PC-3 (cell line): ENCODE results near the gene FOXP4. TPM values are rescaled to one million over a fixed set of nuclear protein-coding genes. Genes with fewer than 3 reads are reported as not detected.

Source experiments
- ATAC-seq: fragments of 200-7000 bp; cut with Tn5 transposase; 2 replicates; pipeline ENCODE4 v1.9.1; 2020; ENCODE audit warnings: mild to moderate bottlenecking, moderate library complexity
- BruUV-seq: library from RNA; stranded (reverse); fragments of 400-500 nt; replicated peaks from 2 replicates; lab custom pipeline; 2021; lab: Mats Ljungman, UMichigan
- CTCF ChIA-PET: fragments of 300-600 bp; sonication (Branson Sonifier 250); formaldehyde crosslinking; loops from one replicate; lab custom pipeline; 2022; ENCODE audit warnings: antibody characterized with exemption; lab: Charles Lee
- POLR2A ChIA-PET: fragments of 300-600 bp; sonication (Branson Sonifier 250); formaldehyde crosslinking; loops from one replicate; lab custom pipeline; 2022; ENCODE audit warnings: antibody characterized with exemption; ENCODE audit not compliant: unreplicated experiment; lab: Charles Lee
- DNase-seq: peaks from one replicate; pipeline ENCODE4 v3.0.0-alpha.2; 2015
- H2AFZ ChIP-seq: fragments of 300-600 bp; sonication (generic); 2 replicates; pipeline ENCODE4 v1.6.0; 2016; ENCODE audit warnings: antibody characterized with exemption, low read length
- H3F3A ChIP-seq: fragments of 300-600 bp; sonication (generic); one replicate; pipeline ENCODE4 v1.6.0; 2017; ENCODE audit warnings: antibody characterized with exemption, low read length, control low read depth, mild to moderate bottlenecking; ENCODE audit not compliant: unreplicated experiment
- H3K27ac ChIP-seq: fragments of 300-600 bp; sonication (generic); 2 replicates; pipeline ENCODE4 v1.5.1; 2016; ENCODE audit warnings: mild to moderate bottlenecking, low read length
- H3K27me3 ChIP-seq: fragments of 300-600 bp; sonication (generic); 2 replicates; pipeline ENCODE4 v1.6.1; 2016; ENCODE audit warnings: low read length, mixed read lengths
- H3K36me3 ChIP-seq: fragments of 300-600 bp; sonication (generic); 2 replicates; pipeline ENCODE4 v1.6.1; 2016; ENCODE audit warnings: low read depth, mixed run types, low read length, mixed read lengths
- H3K4me1 ChIP-seq: fragments of 300-600 bp; sonication (generic); 2 replicates; pipeline ENCODE4 v1.5.1; 2016; ENCODE audit warnings: low read length; ENCODE audit not compliant: insufficient read depth
- H3K4me2 ChIP-seq: fragments of 300-600 bp; sonication (generic); 2 replicates; pipeline ENCODE4 v1.6.0; 2016; ENCODE audit warnings: low read length
- H3K4me3 ChIP-seq: fragments of 300-600 bp; sonication (generic); 2 replicates; pipeline ENCODE4 v1.5.1; 2016; ENCODE audit warnings: mild to moderate bottlenecking, low read length, mixed read lengths
- H3K79me2 ChIP-seq: fragments of 300-600 bp; sonication (generic); 2 replicates; pipeline ENCODE4 v1.6.1; 2017; ENCODE audit warnings: low read length, mixed read lengths
- H3K9ac ChIP-seq: fragments of 300-600 bp; sonication (generic); 2 replicates; pipeline ENCODE4 v1.6.0; 2016; ENCODE audit warnings: mild to moderate bottlenecking, low read length
- H3K9me2 ChIP-seq: fragments of 300-600 bp; sonication (generic); replicated peaks from 2 replicates; pipeline ENCODE4 v1.6.1; 2016; ENCODE audit warnings: mixed run types, low read length, mixed read lengths
- H3K9me3 ChIP-seq: fragments of 300-600 bp; sonication (generic); 2 replicates; pipeline ENCODE4 v1.6.1; 2016; ENCODE audit warnings: low read length, mixed read lengths
- H4K20me1 ChIP-seq: fragments of 300-600 bp; sonication (generic); 2 replicates; pipeline ENCODE4 v1.6.1; 2016; ENCODE audit warnings: low read length, mixed read lengths
- EZH2 ChIP-seq: fragments of 300-600 bp; sonication (generic); IDR thresholded peaks from one replicate; pipeline ENCODE4 v1.6.1; 2017; ENCODE audit warnings: antibody characterized with exemption, mild to moderate bottlenecking, low read length; ENCODE audit not compliant: unreplicated experiment
- EZH2phosphoT487 ChIP-seq: fragments of 300-600 bp; sonication (generic); IDR thresholded peaks from 2 replicates; pipeline ENCODE4 v1.6.1; 2018; ENCODE audit warnings: mild to moderate bottlenecking, antibody characterized with exemption, low read length, borderline replicate concordance
- intact Hi-C: fragments of 100-400 bp; cut with micrococcal nuclease; formaldehyde crosslinking; loops from 2 replicates; pipeline ENCODE4 v1.9.0; 2023
- total RNA-seq: library from RNA; depleted of rRNA; stranded (reverse); fragments of >200 nt; gene quantifications from 2 replicates; pipeline ENCODE4 v1.2.3, GENCODE V29; 2014
- TF ChIP-seq, protein P1 (sequence below): fragments of 300-600 bp; sonication (generic); conservative IDR thresholded peaks from 2 replicates; pipeline ENCODE4 v1.5.1; 2017; ENCODE audit warnings: antibody characterized with exemption, low read depth, mild to moderate bottlenecking, low read length

FOXP4 gene
- total RNA-seq, 1 experiment from 2014 or later, result 6.7 TPM

DNA sequence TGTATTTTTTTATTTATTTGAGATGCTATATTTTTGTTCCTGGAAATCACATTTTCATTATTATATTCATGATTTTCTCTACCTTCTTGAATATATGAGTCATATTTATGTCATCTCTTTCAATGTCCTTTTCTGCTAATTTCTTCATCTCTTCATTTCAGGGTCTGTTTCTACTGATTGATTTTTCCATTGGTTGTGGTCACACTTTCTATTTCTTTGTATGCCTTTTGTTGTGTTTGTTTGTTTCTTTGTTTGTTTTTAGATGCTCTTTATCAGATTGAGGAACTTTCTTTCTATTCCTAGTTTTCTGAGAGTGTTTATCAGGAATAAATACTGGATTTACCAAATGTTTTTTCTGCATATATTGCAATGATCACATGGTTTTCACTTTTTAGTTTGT lies 75.2 kb downstream of the FOXP4 start:
- no peak for ATAC-seq
- Histone ChIP-seq H3K79me2 (no peaks in the 10 kb centered on the region), H4K20me1 (no peaks in the 10 kb centered on the region), H3K9ac (no peak overlapping the region), H3K27me3 (no peaks in the 10 kb centered on the region), H3K4me2 (no peak overlapping the region), H3K36me3 (no peaks in the 10 kb centered on the region), H3K27ac (no peak overlapping the region), H2AFZ (no peak overlapping the region), H3K4me1 (no peaks in the 10 kb centered on the region), H3K4me3 (no peak overlapping the region), H3K9me2 (no peaks in the 10 kb centered on the region), H3F3A (no peaks in the 10 kb centered on the region), H3K9me3 (no peaks in the 10 kb centered on the region)
- no TSS peak for BruUV-seq
- intact Hi-C loops, result no loop called here
- ChIA-PET POLR2A (no interaction called here), CTCF (no interaction called here)
- no peak for DNase-seq
- TF ChIP-seq, protein P1, sequence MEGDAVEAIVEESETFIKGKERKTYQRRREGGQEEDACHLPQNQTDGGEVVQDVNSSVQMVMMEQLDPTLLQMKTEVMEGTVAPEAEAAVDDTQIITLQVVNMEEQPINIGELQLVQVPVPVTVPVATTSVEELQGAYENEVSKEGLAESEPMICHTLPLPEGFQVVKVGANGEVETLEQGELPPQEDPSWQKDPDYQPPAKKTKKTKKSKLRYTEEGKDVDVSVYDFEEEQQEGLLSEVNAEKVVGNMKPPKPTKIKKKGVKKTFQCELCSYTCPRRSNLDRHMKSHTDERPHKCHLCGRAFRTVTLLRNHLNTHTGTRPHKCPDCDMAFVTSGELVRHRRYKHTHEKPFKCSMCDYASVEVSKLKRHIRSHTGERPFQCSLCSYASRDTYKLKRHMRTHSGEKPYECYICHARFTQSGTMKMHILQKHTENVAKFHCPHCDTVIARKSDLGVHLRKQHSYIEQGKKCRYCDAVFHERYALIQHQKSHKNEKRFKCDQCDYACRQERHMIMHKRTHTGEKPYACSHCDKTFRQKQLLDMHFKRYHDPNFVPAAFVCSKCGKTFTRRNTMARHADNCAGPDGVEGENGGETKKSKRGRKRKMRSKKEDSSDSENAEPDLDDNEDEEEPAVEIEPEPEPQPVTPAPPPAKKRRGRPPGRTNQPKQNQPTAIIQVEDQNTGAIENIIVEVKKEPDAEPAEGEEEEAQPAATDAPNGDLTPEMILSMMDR, result no peak
- TF ChIP-seq EZH2, result no peak

DNA sequence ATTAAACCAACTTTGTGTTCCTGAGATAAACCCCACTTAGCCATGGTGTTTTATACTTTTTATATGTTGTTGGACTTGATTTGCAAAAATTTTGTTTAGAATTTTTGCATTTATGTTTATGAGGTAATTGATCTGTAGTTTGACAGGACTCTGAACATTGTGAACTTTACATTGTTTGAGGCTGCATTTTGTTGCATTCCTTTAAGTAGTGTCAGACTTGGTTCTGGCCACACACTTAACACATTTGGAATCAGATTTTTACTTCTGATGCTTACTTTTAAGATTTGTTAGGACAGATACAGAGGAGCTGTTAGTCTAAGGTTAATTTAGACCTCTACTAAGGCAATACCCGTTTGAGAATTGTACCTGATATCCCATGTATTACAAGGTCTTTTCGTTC lies 75.6 kb downstream of the FOXP4 start:
- BruUV-seq, result no TSS peak
- Histone ChIP-seq H3K79me2 (no peaks in the 10 kb centered on the region), H3K9me3 (no peaks in the 10 kb centered on the region), H2AFZ (no peak overlapping the region), H3K4me3 (no peak overlapping the region), H3K4me2 (no peak overlapping the region), H3K36me3 (no peaks in the 10 kb centered on the region), H3K9ac (no peak overlapping the region), H3K4me1 (no peaks in the 10 kb centered on the region), H3K9me2 (no peaks in the 10 kb centered on the region), H3K27me3 (no peaks in the 10 kb centered on the region), H3K27ac (no peak overlapping the region), H4K20me1 (no peaks in the 10 kb centered on the region), H3F3A (no peaks in the 10 kb centered on the region)
- ChIA-PET POLR2A (no interaction called here), CTCF (no interaction called here)
- TF ChIP-seq EZH2phosphoT487, result no peak
- no peak for TF ChIP-seq EZH2
- TF ChIP-seq, protein P1, result no peak
- DNase-seq (no peak), ATAC-seq (no peak)
- intact Hi-C loops, result no loop called here

DNA sequence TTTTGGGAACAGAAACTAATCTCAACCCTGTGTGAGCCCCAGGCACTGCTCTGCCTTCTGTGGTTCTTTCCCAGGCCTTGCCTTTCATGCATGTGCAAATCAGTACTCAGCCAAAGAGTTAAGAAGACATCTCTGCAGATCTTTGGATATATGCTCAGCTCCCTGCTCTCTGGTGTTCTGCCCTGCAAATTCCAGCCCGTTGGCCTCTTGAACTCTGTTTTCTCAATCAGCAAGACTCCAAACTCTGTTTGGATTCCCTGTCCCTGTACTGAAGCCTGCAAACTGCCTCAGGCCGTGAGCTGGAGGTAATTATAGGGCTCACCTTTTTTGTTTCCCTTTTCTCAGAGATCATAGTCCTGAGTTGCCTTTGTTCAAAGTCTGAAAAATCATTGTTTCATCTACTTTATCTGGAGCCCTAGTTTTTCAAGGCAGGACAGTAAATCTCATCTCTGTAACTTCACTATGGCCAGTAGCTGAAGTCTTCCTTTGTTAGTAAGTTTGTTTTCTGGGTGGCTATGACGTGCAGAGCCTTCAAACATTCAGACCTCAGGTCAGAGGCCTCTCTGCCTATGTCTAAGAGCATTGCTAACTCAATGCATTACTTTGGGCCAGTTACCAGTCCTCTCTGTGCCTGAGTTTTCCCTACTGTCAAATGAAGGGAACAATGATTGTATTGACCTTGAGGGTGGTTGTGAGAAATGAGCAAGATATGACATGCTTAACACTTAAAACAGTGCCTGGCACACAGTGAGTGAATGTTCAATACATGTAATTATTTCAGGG lies 76.2 kb downstream of the FOXP4 start:
- ChIA-PET CTCF (no interaction called here), POLR2A (no interaction called here)
- no peaks in the 10 kb centered on the region for H3K27me3 ChIP-seq
- intact Hi-C loops, result no loop called here
- no peaks in the 10 kb centered on the region for H3K79me2 ChIP-seq
- no peak overlapping the region for H2AFZ ChIP-seq
- H3K4me1 ChIP-seq, result no peaks in the 10 kb centered on the region
- DNase-seq (no peak), ATAC-seq (no peak)
- H3K9me3 ChIP-seq, result no peaks in the 10 kb centered on the region
- H3K36me3 ChIP-seq, result no peaks in the 10 kb centered on the region
- TF ChIP-seq EZH2, result no peak
- no peak for TF ChIP-seq EZH2phosphoT487
- TF ChIP-seq, protein P1, result no peak
- no peaks in the 10 kb centered on the region for H3F3A ChIP-seq
- BruUV-seq, result no TSS peak
- H3K4me2 ChIP-seq, result no peak overlapping the region
- no peak overlapping the region for H3K9ac ChIP-seq
- H3K27ac ChIP-seq, result no peak overlapping the region
- H4K20me1 ChIP-seq, result no peaks in the 10 kb centered on the region
- no peaks in the 10 kb centered on the region for H3K9me2 ChIP-seq
- H3K4me3 ChIP-seq, result no peak overlapping the region
